ENCODE data around the gene UBQLN4.
A peak's percentile ranks its signal among the peaks of the same experiment; 100 is the strongest.

The UBQLN4 gene

DNA sequence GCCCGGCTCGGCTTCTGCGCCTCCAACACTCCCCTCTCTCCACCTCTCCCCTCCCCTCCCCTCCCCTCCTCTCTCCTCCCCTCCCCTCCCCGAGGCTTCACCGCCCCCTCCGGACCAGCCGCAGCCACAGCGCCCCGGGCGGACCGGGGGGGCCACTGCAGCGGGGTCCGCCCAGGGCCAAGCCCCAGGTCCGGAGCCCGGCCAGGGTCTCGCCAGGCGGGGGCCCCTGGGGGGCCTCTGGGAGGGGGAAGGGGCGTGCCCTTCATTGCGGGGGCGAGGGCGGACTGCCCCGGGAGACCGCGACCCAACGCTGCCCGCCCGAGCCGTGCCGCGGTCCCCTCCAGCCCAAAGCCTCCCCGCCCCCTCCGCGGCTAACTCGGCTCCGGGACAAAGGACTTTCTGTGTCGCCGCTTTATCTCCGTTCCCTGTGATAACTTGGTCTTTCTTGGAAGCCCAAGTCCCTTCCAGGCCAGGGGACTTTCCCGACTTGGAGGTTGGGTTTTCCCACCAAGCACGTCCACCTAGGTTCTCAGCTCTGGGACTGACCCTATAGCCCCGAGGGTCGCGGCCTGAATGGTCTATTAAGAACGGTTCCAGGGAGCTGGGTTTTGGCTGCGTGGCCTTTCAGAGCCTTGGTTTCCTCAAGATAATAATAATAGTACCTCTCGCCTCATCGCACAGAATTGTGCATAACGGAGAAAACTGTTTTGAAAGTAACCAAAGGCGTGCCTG, at the start of gene UBQLN4:
Gene UBQLN4, minus strand, starts transcription at position 31 of the 732 bp plus-strand sequence. CDS start 97 bp downstream, outside the sequence.
- DNase-seq, result peak; percentile 86

DNA sequence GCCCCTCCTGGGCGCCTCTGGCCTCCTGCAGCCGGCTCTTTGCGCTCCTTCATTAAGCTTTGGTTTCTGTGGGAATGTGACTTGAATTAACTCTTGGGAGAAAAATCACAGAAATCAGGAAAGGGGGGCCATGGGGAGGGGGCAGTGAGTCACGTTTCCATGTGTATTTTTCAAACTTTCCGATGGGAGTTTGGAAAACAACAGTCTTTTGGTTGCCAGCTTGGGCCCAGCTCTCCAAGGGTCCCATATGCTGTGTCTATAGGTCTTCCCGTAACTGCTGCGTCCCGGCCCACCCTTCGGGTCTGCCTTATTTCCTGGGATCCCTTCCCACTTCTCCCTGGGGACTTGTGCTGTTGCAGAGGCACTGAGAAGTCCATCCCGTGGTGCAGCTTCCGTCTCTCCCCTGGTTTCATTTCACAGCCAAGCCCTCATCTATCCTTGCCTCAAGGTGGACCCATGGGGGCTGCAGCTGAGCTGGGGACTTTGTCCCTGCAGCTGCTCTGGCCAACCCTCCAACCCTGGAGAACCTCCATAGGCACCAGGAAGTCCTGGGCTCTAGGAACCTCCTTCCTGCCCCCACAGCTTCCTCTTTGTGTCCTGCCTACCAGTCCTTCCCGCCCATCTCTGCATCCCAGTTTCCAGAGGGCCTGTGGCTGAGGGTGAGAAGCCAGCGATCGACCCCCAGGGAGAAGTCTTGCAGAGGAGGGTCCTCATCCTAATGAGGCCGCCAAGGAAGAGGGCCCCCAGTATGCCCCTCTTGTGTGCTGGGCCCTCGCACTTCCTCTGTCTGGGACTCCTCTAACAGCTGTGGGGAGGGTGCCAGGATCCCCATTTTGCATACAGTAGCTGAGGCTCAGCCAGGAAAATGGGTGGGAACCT, 49.3 kb upstream of the UBQLN4 start:
- DNase-seq, result no peak

DNA sequence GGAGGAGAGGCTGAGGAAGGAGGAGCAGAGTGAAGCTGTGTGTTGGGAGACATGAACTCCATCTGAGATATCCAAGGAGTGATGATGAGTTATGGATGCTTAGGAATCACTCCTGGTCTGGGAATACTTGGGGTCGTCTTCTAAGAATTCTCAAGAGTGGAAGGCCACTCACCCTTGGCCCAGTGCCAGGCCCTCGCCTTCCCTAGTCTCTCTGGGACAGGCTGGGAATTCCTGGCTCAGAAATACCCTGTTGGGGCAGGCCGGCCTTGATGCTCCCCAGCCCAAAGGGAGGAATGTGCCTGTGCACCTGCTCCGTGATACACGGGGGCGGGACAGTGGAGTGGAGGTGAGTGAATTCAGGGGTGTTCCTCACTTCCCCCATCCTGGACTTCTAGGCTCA, 48.3 kb upstream of the UBQLN4 start:
- DNase-seq, result no peak

DNA sequence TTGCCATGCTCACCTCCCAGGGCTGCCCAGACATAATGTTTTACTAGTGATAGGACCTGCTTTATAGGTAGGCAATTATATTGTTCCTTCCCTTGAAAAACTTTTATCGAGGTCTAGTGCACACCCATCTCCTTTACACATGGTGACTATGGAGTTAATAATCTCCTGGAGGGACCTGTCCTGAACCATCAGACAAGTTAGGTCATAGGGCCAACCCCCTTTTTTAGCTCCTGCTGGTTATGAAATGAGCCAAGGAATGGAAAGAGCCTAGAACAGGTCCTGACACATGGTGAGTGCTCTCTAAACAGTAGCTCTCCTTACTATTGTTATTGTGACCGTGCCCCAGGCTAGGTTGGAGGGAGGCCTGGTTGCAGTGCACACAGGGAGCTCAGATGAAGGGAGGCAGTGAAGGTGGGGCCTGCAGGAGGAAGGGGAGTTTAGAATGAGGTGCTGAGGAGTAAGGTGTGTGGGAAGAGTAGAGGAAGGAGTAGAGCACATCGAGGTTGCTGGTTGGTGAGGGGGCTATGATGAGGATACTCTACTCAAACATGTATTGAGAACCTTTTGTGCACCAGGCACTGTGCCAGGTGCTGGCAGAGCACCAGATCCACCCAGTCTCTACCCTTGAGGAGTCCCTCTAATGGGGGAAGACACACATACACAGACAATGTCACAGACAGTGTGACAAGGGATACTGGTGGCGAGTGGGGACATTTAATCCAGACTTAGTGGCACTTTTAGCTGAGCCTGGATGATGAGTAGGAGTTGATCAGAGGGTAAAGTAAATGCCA, 46.8 kb upstream of the UBQLN4 start:
- no peak for DNase-seq

DNA sequence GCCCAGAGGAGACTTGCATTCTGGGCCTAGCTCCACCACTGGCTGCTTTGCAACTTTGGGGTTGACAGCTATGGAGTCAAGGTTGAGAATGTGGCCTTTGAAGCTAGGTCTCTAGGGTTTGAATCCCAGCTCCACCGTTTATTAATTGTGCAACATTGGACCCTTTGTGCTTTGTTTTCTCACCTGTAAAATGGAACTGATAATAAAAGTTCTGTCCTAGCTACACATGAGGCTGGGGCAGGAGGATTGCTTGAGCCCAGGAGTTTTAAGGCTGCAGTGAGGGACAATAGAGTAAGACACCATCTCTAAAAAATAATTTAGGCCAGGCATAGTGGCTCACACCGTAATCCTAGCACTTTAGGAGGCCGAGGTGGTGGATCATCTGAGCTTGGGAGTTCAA, 45.7 kb upstream of the UBQLN4 start:
- DNase-seq, result no peak

DNA sequence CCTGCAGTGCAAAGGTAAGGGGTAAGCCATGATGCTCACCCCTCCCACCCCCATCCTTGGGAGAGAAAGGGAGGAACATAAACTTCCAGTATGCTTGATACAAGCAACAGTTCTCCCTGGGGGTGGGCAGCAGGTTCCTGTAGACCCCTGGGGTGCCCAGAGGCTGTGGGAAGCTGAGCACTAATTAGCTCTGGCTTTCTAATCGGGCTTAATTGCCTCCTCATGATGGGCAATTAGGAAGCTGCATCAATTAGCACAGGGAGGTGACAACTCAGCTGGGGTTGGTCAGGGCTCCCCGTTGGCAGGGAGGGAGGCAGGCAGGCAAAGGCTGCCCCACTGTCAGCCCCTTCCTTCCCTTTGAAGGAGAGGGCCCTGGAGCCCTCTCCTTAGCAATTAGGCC, 45.2 kb upstream of the UBQLN4 start:
- DNase-seq, result no peak

DNA sequence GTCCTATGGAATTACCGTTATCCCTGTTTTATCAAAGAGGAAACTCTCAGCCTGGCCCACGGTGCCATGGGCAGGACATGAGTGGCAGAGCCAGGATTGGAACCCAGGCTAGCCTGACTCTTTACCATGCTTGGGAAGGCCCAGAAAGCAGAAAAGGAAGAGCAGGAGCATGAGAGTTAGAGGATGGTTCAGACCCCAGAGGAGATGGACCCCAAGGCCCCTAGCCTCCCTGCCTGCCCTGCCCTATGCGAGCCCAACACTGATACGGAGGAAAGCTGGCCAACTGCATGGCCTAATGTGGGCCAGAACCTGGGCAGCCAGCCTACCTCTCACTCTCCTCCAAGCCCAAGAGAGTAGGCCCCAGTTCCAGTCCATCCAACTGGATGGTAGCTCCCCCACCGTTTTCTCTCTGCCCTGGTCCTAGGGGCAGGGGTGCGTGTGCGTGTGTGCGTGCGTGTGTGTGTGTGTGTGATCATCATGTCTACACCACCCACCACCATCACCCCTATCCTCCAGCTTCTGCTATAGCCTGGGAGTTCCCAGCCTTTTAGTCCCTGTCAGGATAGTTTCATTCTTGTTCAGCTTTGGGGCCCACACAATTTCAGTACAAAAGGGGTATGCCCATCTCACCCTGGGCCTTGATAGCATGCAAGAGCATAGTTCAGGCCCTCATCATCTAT, 44.0 kb upstream of the UBQLN4 start:
- peak; percentile 46 for DNase-seq

DNA sequence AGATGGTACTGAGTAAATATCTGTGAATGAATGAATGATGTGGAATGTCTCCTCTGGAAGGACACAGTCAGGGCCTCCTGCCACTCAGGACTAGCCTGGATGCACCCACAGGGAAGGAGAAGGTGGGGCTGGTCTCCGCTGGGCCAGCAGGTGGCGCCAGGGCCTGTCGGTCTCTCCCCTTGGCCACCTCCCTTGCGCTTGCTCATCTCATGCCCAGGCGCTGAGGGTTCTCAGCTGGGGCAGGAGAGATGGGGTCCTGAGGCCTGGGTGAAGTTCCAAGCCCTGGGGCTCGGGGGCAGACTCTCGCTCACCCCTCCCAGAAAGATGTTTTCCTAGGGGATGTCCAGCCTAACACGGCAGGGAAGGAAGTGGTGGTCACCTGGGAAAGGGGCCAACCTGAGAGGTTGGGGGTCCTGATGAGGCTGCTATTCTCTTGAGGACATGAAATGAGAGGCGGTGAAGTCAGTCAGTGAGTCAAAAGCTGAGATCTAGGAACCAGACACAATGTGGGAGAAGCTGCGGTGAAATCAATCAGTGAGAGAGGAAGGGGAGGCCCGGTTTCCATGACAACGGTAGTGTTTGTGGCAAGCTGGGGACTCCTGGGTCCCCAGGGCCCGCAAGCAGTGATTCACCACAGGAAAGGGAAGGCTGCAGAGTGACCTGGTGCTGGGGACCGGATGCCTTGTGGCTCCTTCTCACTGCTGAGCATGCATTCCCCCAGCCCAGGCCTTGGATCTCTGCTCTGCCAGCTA, 43.2 kb upstream of the UBQLN4 start:
- peak; percentile 85 for DNase-seq

DNA sequence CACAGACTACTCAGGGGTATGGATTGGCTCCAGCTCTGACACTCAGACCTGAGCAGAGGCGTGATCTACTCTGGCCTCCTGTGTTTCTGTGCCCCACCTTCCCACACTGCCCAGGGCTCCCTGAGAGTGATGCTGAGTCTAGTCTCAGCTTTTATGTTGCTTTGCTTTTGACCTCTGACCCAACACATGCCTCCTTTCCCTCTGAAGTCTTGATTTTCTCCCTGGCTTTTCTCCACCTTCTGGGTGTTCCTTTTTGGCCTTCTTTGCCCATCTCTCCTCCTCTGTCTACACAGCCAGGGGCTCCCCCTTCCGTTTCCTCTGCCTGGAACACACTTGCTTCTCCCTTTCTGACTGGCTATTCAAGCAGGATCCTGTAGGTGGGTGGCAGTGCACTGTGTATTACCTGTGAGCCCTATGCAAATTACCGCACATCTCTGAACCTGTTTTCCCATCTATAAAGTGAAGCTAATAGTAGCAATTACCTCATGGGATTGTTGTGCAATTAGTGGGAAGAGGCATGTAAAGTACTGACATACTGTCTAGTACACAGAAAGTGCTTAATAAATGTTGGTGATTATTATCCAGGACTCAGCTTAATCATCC, 42.4 kb upstream of the UBQLN4 start:
- DNase-seq, result no peak

DNA sequence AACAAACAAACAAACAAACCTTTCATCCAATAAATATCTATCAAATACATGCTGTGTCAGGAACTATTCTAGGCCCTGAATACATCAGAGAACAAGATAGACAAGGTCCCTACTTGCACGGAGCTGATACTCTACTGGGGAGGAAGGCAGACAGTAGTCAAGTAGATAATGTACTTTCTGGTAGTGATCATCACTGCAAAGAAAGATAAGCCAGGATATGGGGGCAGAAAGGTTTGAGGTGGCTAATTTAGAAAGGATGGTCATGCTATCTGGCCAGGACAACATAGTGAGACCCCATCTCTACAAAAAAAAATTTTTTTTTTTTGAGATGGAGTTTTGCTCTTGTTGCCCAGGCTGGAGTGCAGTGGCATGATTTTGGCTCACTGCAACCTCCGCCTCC, 38.0 kb upstream of the UBQLN4 start:
- no peak for DNase-seq

DNA sequence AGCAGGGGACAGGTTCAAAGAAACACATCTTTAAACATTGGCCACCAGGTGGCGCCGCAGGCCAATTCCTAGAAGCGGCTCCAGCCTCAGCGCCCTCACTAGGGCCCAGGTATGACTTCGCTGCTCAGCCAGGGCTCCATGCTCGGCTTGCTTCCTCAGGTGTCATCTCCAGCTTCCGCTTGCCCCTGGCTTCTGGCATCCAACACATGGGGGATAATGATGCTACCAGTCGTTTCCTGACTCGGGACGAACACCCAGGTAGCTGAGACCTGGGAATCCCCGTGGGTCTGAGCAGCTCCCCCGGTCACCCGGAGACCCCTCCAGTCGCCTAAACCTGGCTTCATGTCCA, 37.2 kb upstream of the UBQLN4 start:
- peak; percentile 89 for DNase-seq

DNA sequence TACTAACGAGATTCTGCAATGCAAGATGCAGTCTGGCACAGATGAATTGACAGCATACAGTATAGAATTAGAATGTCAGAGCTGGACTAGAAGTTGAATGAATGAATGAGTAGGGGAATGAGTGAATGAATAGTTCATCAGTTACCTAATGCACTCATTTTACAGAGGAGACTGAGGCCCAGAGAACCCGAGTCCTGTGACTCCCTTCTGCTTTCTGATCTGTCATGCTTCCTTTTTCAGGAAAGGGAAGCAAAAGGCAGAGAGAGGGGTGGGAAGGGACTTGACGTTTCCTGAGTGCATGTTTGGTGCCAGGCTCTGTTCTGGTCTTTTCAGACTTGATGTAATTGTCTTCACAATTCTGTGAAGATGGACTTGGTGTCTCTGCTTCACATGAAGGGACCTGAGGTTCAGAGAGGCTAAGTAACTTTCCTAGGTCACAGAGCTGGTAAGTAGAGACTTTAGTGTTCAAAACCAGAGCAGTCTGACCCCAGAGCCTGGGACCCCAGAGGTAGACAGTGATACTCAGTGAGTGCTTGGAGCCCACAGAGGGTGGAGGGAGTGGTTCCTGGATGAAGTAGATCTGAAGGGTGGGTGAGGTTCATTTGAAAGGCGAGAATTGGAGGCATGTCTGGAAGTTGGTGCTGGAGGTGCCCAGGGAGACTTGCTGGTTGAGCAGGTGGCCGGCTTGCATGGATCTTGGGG, 36.7 kb upstream of the UBQLN4 start:
- no peak for DNase-seq

DNA sequence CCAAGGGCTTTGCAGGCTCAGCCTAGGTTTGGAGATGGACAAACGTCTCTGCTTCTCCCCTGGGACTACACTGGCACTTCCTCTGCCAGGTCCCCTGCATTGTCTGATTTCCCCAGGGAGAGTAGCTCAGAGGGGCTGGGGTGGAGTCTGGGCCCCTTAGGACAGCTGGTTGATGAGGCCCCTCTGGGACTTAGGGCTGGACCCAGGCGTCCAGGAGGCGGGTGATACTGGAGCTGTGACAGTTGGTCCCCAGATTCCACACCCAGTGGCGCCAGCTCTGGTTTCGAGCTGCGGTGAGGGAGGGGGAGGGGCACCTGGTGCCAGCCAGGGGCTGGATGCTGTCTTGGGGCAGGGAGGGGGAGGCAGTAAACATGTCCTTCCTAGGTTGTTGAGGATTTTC, 36.1 kb upstream of the UBQLN4 start:
- no peak for DNase-seq

DNA sequence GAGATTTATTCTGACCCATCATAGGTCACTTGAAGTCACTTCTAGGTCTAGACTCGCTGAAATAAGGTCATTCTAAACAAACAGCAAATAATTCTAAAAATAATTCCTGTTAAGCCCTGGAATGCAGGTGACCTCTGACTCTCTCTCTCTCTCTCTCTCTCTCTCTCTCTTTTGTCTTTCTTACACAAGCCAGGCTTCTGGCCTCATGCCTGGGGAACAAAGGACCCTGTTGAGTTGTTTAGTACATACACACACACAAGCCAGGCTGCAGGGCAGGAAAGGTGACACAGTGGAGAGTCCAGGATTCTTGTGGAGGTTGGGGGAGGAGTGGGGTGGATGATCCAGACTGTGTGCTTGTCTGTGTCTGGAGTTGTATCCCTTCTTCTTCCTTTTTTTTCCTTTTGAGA, 32.7 kb upstream of the UBQLN4 start:
- DNase-seq, result no peak

DNA sequence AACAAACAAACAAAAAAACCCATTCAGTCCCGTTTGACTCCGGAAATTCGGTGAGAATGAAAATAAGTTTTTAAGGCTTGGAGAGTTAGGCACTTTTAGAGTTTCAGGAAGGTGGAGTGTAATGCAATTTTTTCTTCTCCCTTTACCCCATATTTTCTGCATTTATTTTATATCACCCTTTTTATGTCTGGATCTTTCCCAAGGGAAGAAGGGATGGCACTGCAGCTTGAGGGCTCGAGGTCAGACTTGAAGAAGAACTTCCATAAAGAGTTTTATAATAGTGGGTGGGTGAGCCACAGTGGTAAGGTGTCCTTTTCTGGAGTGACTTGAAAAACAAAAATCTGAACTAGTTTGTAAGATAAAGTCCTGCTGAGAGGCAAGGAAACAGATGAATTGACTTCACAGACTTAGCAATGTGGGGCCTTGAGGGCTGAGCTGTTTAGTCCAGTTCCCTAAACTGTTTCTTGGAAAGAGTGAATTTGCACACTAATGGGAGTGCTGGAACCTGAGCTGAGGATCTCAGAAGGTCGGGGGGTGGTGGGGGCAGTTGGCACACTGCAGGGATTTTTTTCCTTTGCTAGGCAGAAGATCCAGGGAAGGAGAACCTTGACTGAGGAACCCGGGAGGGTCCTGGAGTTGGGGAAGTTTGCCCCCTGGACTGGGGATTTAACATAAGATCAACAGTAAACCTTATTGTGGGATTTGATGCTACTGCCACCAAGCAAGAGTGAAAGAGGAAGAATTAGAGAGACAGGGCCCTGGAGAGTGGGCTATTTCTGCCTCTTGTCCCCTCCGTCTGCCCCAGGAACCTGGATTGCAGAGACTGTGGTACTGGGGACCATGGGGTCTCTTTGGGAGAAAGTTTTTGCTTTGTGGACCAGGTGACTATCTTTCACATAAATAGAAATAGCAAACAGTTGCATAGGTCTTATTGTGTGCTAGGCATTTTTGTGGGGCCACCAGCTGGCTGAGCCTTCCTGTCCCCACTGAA, 30.5 kb upstream of the UBQLN4 start:
- no peak for DNase-seq

DNA sequence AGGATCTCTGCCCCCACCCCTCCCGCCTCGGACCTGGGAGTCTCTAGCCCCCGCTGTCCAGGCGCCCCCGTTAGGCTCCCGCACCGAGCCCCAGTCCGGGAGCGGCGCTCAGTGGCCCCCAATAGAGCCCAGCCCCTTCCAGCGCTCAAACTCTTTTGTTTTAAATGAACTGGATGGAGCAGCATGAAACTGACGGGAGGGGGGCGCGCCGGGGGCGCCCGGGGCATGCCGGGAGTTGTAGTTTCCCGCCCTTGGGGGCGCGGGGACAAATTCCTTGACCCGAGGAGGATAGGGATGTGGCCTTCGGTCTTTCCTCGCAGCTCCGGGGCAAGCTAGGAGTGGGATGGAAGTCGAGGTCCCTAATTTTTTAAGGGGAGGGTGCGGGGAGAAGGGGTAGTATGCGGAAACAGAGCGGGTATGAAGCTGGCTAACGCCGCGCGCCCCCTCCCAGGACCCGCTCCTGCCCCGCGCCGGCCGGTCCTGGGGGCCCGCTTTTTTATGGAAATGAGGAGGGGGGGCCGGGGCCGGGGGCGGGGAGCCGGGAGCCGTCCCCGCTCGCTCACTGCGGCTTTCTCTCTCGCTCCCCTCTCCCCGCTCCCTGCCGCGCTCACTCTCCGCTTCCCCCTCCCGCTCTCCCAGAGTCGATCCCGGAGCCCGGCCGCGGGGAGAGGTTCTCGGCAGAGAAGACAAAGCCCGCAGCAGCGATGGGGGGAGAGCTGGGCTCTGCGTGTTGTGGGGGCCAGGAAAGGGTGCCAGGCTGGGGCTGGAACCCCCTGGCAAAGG, 28.9 kb upstream of the UBQLN4 start, which contains the start of gene MEX3A:
Gene MEX3A, minus strand, starts transcription at position 157 of the 783 bp plus-strand sequence. CDS start 467 bp downstream, outside the sequence.
- DNase-seq, result peak; percentile 65

DNA sequence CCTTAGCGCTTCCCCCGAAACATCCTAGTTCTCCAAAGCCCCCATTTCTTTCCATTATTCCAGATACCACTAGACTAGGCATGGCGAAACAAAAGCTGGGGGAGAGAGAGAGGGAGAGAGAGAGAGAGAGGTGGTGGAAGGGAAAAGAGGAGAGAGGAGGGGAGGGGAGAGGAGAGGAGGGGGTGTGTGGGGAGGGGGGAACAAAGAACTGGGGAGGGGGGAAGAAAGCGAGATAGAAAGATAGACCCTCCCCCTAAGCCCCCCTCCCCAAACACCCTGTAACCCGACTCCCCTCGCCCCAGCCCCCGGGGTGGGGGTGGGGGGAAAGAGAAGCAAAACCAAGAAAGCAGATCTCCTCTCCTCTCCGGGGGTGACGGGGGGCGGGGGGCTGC, 28.3 kb upstream of the UBQLN4 start:
- DNase-seq, result no peak

DNA sequence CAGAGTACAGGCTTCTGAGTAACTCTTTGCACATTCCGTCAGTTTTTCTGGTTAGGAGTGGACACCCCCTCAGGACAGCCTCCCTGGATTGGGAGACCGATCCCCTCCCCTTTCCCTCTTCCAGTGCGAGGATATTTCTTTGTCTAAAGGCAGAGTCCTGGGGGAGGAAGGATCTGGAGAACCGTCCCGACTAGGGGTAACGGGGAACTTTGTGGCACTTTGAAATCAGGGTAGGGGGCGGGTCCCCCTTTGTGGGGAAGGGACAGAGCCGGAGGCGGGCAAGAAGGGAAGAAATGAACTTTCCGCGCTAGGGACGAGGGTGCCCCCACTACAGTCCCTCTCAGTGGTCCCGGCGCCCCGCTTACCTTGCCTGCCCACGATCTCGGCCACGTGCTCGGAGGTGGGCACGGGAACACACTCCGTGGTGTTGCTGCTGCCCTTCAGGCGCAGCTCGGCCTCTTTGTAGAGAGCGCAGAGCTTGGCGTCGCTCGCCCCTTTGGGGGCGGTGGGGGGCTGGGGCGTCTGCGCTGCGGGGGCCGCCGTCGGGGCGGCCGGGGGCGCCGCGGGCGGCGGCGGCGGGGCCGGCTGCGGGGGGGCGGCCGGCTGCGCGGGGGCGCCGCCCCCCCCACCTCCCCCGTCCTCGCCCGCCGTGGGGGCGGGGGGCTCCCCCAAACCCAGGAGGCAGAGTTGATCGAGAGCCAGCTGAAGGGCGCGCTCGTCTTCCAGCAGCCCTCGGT, 27.8 kb upstream of the UBQLN4 start:
- no peak for DNase-seq

Data from activated naive CD4-positive, alpha-beta T cell treated with anti-CD3 and anti-CD28 coated beads, Interleukin-2, amount 50 U/mL, for 16 hours (primary cell).